ENCODE measurements around the gene CIZ1. TPM values are rescaled to one million over a fixed set of nuclear protein-coding genes. Genes with fewer than 3 reads are reported as not detected.
A peak's percentile ranks its signal among the peaks of the same experiment; 100 is the strongest.
"Not testable (repeated sequence)": the region's sequence is repeated elsewhere in the genome, so short reads cannot be mapped to it uniquely, and the experiment has no call there.

Gene CIZ1
- polyA plus RNA-seq = 10 to 100 TPM in 1 of 3 donors, 1 to 10 TPM in 2; 4.4 to 36.4 (median 9.1) TPM

GRCh38 chr9:128191406-128192046 is at the start of gene CIZ1:
CIZ1 (minus strand) TSS chr9:128191572; CDS start chr9:128190857, 715 bp downstream.
- no peaks in the 10 kb centered on the region for H3K9me3 Mint-ChIP-seq
- peak; percentile 74 to 79 (median 76) for DNase-seq

GRCh38 chr9:128233817-128234406 is 42.5 kb upstream of the CIZ1 start:
- no peak overlapping the region for H3K27ac Mint-ChIP-seq
- no peaks in the 10 kb centered on the region for H3K9me3 Mint-ChIP-seq
- no peaks in the 10 kb centered on the region for H3K4me1 Mint-ChIP-seq
- peaks cover 0 to 1% (median 0%) of the 10 kb centered on the region in 3 donors for H3K27me3 Mint-ChIP-seq (ENCODE audit: low read depth in 3 of 3)
- DNase-seq = no peak
- H3K4me3 Mint-ChIP-seq = no peak overlapping the region
- H3K36me3 Mint-ChIP-seq = no peaks in the 10 kb centered on the region

More at GRCh38 chr9:128191406-128192046, at the start of gene CIZ1:
- H3K27me3 Mint-ChIP-seq (ENCODE audit: low read depth in 3 of 3) = peaks cover 0 to 8% (median 3%) of the 10 kb centered on the region in 3 donors
- H3K4me3 Mint-ChIP-seq = peak within 1 kb of the TSS; percentile 92 to 95 (median 93)
- peaks cover 24 to 36% of the 10 kb centered on the region in 2 donors for H3K4me1 Mint-ChIP-seq
- peak within 1 kb of the TSS; percentile 73 to 98 (median 92) for H3K27ac Mint-ChIP-seq
- peaks cover 0 to 21% (median 2%) of the 10 kb centered on the region in 3 donors for H3K36me3 Mint-ChIP-seq

GRCh38 chr9:128232528-128233428 is 41.4 kb upstream of the CIZ1 start:
- H3K4me3 Mint-ChIP-seq = no peak overlapping the region
- no peaks in the 10 kb centered on the region for H3K4me1 Mint-ChIP-seq
- no peak for DNase-seq
- H3K27me3 Mint-ChIP-seq (ENCODE audit: low read depth in 3 of 3) = peaks cover 0 to 1% (median 0%) of the 10 kb centered on the region in 3 donors
- H3K27ac Mint-ChIP-seq = no peak overlapping the region
- no peaks in the 10 kb centered on the region for H3K9me3 Mint-ChIP-seq
- H3K36me3 Mint-ChIP-seq = no peaks in the 10 kb centered on the region

- Mint-ChIP-seq H3K9me3 (no peaks in the 10 kb centered on the region), H3K27me3 (ENCODE audit: low read depth in 3 of 3) (peaks cover 0 to 1% (median 0%) of the 10 kb centered on the region in 3 donors), H3K27ac (no peak overlapping the region), H3K36me3 (no peaks in the 10 kb centered on the region), H3K4me1 (no peaks in the 10 kb centered on the region), H3K4me3 (no peak overlapping the region)
- no peak for DNase-seq
Observed at GRCh38 chr9:128231638-128232527, 40.5 kb upstream of the CIZ1 start.

GRCh38 chr9:128230897-128231296 is 39.5 kb upstream of the CIZ1 start:
- not testable (repeated sequence) for H3K36me3 Mint-ChIP-seq, H3K27ac Mint-ChIP-seq, H3K4me3 Mint-ChIP-seq

GRCh38 chr9:128226412-128226801 is 35.0 kb upstream of the CIZ1 start:
- no peak overlapping the region for H3K4me3 Mint-ChIP-seq
- peaks cover 0 to 2% (median 0%) of the 10 kb centered on the region in 3 donors for H3K27me3 Mint-ChIP-seq (ENCODE audit: low read depth in 3 of 3)
- no peaks in the 10 kb centered on the region for H3K36me3 Mint-ChIP-seq
- H3K9me3 Mint-ChIP-seq = no peaks in the 10 kb centered on the region
- H3K4me1 Mint-ChIP-seq = no peaks in the 10 kb centered on the region
- H3K27ac Mint-ChIP-seq = no peak overlapping the region
- DNase-seq = no peak

More at GRCh38 chr9:128230897-128231296, 39.5 kb upstream of the CIZ1 start:
- DNase-seq; H3K27me3 Mint-ChIP-seq (ENCODE audit: low read depth in 3 of 3); H3K4me1 Mint-ChIP-seq; H3K9me3 Mint-ChIP-seq: not testable (repeated sequence)

- no peak for DNase-seq
- H3K4me3 Mint-ChIP-seq = no peak overlapping the region
- no peaks in the 10 kb centered on the region for H3K4me1 Mint-ChIP-seq
- no peaks in the 10 kb centered on the region for H3K9me3 Mint-ChIP-seq
- peaks cover 0 to 2% (median 0%) of the 10 kb centered on the region in 3 donors for H3K27me3 Mint-ChIP-seq (ENCODE audit: low read depth in 3 of 3)
- no peaks in the 10 kb centered on the region for H3K36me3 Mint-ChIP-seq
- no peak overlapping the region for H3K27ac Mint-ChIP-seq
Observed at GRCh38 chr9:128225770-128226411, 34.5 kb upstream of the CIZ1 start.

- no peak overlapping the region for H3K4me3 Mint-ChIP-seq
- H3K36me3 Mint-ChIP-seq = no peaks in the 10 kb centered on the region
- no peaks in the 10 kb centered on the region for H3K4me1 Mint-ChIP-seq
- no peaks in the 10 kb centered on the region for H3K9me3 Mint-ChIP-seq
- DNase-seq = no peak
- H3K27me3 Mint-ChIP-seq (ENCODE audit: low read depth in 3 of 3) = peaks cover 0 to 2% (median 0%) of the 10 kb centered on the region in 3 donors
- no peak overlapping the region for H3K27ac Mint-ChIP-seq
Observed at GRCh38 chr9:128224877-128225276, 33.5 kb upstream of the CIZ1 start.

- Mint-ChIP-seq H3K27ac (no peak overlapping the region), H3K9me3 (no peaks in the 10 kb centered on the region), H3K27me3 (ENCODE audit: low read depth in 3 of 3) (peaks cover 0 to 2% (median 0%) of the 10 kb centered on the region in 3 donors), H3K36me3 (no peaks in the 10 kb centered on the region), H3K4me3 (no peak overlapping the region), H3K4me1 (peaks cover 9 to 11% of the 10 kb centered on the region in 2 donors)
- no peak for DNase-seq
Observed at GRCh38 chr9:128222880-128223670, 31.7 kb upstream of the CIZ1 start.

GRCh38 chr9:128222026-128222425 is 30.7 kb upstream of the CIZ1 start:
- no peak for DNase-seq
- H3K9me3 Mint-ChIP-seq = no peaks in the 10 kb centered on the region
- H3K36me3 Mint-ChIP-seq = no peaks in the 10 kb centered on the region
- H3K4me1 Mint-ChIP-seq = peaks cover 12 to 15% of the 10 kb centered on the region in 2 donors
- no peak overlapping the region for H3K27ac Mint-ChIP-seq
- no peak overlapping the region for H3K4me3 Mint-ChIP-seq
- H3K27me3 Mint-ChIP-seq (ENCODE audit: low read depth in 3 of 3) = peaks cover 0 to 2% (median 0%) of the 10 kb centered on the region in 3 donors

- Mint-ChIP-seq H3K27ac (no peak overlapping the region), H3K4me3 (no peak overlapping the region), H3K27me3 (ENCODE audit: low read depth in 3 of 3) (no peaks in the 10 kb centered on the region), H3K9me3 (no peaks in the 10 kb centered on the region), H3K4me1 (peaks cover 12 to 15% of the 10 kb centered on the region in 2 donors), H3K36me3 (no peaks in the 10 kb centered on the region)
- no peak for DNase-seq
Observed at GRCh38 chr9:128219831-128220230, 28.5 kb upstream of the CIZ1 start.
